SKM-1 treated with dmso at 0.1 percent for 144 hours (cell line): ENCODE measurements around the gene EDDM3A.
"Not testable (repeated sequence)": the region's sequence is repeated elsewhere in the genome, so short reads cannot be mapped to it uniquely, and the experiment has no call there.

ENCODE experiments used
- DNase-seq: peaks from one replicate; lab custom pipeline; 2025; ENCODE audit not compliant: unreplicated experiment; lab: John Stamatoyannopoulos, UW

Gene EDDM3A, protein sequence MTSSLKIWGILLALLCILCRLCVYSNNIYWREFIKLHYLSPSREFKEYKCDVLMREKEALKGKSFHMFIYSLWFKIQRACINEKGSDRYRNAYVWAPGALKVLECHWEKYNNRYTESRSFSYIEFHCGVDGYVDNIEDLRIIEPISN

DNA sequence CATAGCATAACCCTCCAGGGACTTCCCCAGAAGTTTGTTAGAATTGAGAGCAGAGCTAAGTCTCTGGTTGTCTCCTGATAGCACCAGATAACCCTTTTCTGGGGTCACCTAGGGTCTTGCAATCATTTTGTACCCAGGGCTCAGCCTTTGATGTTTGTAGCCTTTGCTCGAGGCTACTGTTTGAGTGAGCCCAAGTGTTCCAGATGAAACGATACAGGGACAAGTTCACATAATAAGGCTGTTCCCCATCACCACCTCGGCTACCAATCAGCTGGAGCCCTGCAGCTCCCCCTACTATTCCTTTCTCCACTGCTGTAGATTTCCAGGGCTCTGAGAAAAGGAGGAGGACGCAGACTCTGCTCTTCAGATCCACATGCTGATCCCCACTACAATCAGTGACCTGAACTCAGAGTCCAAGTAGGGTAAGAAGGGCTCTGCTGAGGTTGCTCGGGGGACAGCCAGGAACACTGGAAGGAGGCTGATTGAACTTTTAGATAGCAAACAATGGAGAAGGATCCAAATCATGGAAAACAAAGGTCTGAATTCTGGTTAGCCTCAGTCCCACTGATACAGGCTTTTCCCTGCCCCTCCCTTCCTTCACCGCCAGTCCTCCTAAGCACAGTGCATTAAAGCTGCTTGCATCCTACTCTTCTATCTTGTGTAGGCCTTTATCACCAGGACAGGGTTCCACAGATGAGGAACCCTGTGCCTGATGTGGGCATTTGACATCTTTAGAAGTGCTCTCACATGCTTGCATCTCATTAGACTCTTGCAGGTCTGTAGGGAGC is at the start of gene EDDM3A:
EDDM3A (plus strand) TSS at position 317 of the 788 bp plus-strand sequence. CDS start 1,694 bp downstream, outside the sequence.
- DNase-seq, result no peak

DNA sequence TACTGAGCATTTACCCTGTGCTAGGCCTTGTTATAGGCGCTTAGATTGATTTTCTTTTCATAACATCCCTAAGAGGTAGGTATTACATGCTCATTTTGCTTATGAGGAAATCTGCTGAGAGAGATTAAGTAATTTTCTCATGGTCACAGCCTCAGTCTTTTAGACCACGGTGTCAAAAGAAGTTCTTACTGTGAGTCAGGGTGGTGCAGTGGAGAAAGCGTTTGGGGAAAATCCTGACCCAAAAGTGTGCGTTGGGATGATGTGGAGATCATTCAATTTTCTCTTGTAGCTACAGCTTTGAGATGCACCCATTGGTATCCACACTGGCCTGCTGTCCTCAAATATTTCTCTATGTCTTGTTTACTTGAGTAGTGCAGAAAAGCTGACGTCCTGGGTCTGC is 48.9 kb upstream of the EDDM3A start:
- DNase-seq, result no peak

DNA sequence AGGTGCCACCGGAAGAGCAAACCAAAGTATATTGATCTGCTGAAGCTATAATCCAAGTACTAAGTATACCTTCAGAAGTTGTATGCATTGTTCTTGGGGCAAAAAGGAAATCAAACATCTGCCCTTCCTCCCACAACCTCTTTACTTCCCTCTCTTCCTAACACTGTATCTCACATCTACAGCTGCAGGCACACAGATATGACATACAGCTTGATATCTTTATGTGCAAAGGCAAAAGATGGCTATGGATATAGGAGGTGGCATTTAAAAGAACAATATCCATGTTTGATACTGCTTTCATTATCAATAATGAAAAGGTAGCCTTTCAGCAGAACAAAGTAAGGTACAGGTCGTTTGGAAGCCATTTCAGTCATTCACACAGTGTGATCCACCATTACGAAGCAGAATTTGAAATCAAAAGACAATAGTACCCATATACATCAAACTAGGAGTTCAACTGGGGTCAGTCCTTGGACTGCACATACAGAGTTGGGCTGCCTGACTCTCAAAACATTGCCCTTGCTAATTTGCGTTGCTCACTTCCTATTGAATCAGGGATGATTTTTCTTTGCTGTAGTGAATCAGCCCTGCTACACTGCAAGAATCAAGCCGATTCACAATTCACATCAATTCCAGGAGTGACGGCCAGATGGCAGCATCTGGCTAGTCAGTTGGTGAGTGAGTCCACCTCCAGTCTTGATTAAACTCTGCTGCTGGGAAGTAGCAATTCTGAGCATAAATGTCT is 48.2 kb upstream of the EDDM3A start:
- peak; percentile 36 for DNase-seq

DNA sequence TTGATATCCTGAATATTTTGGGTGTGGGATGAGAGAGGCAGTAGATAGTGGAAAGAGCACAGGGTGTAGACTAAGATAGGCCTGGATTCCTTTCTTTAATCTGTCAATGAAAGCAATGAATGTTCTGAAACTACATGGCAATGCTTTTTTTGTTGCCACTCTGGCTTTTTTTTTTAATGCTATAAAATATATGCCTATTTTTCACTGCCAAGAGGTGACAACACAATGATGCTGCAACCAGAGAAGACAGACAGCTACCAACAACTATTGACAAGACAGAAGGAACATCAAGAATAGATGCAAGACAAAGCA is 47.7 kb upstream of the EDDM3A start:
- no peak for DNase-seq

DNA sequence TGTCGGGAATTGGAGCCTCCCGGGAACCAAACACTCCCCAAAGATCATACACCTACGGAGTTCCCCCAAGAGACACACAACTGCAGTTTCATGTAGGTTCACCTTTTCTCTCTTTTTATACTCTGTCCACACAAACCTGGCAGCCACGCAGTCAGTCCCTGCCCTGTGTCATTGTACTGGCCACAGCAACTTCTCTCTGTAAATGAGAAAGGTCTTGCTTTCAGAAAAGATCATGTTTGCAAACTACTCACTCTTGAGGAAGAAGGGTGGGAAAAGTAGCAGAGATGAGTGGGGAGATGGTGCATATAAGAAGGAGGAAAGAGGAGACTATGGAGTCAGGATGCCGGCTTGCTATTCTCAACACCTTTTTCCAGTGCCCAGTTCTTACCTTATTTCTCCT is 46.8 kb upstream of the EDDM3A start:
- no peak for DNase-seq

DNA sequence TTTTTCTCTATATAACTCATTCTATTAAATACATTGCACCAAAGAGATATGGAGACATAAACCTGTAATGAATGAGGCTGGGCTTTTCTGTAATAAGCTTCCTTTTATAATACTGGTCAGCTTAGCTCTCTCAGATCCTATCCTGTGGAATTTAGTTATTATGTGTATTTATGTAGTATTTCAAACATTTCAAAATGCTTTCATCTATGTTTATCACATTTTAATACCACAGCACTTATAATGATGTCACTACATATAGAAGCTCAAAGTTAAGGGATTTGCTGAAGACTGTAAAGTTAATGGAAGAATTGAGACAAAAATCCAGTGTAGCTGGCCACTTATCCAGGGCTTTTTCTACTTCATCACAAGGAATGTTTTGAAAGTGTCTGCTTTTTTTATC is 45.8 kb upstream of the EDDM3A start:
- no peak for DNase-seq

DNA sequence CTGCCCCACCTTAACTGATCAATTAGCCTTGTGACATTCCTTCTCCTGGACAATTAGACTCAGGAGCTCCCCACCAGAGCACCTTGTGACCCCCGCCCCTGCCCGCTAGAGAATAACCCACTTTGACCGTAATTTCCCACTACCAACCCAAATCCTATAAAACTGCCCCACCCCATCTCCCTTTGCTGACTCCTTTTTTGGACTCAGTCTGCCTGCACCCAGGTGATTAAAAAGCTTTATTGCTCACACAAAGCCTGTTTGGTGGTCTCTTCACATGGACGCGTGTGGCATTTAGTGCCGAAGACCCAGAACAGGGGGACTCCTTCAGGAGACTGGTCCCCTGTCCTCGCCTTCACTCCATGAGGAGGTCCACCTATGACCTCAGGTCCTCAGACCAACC is 44.7 kb upstream of the EDDM3A start:
- DNase-seq, result not testable (repeated sequence)

DNA sequence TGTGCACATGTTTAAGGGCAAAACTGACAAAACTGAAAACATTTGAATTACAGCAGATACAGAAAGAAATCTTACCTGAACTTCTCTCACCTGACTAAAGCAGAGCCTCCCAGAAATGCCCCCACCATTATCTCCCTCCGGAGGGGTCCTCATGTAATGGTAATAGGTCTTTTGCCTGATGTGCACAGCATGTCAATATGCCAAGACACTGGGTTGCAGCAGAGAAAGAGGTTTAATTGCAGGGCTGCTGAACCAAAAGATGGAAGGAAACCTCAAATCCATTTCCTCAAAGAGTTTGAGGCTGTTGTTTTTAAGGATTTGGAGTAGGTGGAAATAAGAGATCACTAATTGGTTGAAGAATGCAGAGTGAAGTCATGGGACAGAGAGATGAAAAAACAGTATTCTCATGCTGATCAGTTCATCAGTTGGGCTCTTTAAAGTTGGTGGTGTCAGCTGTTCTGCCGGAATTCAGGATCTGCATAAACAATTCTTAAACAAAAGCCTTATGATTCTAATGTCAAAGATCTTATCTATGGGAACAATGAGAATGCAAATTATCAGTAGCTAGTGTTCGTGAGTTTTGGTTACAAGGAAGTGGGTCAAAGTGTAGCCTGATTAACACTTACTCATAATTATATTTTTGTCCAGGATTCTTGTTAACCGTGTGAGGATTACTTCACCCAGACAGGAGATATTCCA is 38.9 kb upstream of the EDDM3A start:
- DNase-seq, result no peak

DNA sequence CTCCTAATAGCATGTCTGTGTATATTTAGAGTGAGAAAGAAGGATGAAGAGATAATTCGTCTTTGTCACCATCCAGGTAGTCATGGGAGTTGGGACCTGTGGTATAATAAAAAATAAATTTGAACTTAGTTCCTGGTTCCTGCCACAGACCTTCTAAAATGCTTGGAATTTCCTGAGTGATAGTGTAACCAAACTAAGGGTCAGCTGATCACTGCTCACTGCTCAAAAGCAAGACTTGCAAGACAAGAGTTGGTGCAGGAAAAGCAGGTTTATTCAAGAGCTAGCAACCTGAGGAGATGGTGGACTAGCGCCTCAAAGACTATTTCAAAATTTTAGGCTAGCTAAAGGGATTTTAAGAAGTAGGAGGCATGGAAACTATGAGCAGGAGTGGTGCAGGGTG is 38.1 kb upstream of the EDDM3A start:
- DNase-seq, result no peak

DNA sequence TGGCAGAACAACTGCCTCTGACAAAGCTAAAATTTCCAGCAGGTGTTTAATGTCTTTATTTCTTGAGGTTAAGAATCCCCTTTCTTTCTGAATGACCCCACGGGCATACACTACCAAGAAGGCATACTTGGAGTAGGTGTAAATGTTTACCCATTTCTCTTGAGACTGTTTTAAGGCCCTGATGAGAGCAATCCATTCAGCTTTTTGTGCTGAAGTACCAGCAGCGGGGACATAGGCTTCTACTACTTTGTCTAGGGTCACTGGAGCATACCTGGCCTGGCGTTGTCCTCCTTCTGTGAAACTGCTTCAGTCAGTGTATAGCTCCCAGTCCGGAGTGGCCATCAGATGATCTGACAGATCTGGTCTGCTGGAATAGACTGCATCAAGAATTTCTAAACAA is 34.4 kb upstream of the EDDM3A start:
- no peak for DNase-seq

DNA sequence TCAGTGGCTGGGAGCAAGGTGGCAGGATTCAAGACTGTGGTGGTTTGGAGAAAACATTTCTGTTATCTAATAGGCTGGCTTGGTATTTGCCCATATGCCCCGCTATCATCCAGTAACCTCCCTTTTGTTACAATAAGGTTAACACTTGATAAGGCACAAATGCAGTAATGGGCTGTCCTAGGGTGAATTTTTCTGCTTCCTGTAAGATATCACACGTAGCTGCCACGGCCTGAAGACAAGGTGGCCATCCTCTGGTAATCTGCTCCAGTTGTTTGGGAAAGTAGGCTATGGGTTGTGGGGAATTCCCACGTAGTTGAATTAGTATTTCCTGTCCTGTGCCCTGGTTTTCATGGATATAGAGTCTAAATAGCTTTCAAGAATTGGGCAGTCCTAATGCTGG is 34.0 kb upstream of the EDDM3A start:
- no peak for DNase-seq

DNA sequence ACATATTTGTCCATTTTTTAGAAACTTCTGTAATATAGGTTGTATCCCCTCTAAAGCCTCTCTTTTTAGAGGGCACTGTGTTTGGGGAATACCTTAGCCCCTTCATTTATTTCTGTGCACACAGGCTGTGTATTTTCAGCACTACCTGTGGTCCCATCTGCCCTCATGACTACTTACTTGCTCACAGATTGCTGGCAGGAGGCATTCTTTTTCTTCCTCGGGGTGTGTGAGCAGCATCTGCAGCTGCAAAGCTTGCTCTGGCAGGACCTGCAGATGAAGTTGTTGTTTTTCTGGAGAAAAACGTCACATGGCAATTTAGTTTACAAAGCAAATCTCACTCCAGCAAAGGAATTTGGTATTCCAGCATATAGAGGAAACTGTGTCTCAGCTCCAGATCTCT is 32.8 kb upstream of the EDDM3A start:
- DNase-seq, result no peak

DNA sequence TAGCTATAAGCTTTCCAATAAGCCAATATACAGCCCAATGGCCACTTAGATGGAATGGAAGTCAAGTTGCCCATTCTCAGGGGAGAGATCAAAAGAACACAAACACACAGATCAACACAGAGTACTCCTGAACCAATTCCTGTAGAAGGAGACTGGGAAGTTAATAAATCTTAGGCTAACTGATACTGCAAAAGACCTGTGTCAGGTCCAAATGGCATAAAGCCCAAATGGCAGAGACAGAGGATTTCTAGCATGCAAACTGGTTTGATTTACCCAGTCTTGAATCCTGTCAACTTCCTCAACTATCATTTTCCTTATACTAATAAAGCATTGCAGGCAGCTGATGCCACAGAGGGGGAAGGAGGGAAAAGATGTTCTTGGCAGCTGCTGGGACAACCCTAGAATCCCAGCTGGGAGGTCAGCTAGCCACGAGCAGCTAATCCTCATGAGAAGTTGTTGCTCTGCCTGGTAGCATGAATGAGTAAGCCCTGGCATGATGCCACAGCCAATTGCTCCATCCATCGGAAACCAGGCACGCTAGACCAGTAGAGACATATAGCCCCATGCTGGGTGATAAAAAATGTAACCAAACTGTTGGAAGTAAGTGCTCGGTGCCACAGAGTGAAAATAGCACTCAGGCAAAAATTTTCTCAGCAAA is 31.0 kb upstream of the EDDM3A start:
- DNase-seq, result no peak

DNA sequence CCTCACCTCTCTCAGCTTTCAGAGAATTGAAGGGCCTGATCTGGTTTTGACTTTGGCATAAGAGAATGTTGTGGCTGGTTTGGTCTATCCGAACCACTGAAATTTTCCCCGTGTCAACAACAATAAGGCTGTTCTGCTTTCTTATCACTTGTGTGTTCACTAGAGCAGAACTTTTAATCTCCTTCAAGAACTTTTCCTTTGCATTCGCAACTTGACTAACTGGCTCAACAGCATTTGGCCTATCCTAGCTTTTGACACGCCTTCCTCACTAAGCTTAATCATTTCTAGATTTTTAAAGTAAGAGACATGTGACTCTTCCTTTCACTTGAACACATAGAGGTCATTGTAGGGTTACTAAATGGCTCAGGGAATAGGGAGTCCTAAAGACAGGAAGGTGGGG is 25.9 kb upstream of the EDDM3A start:
- DNase-seq, result no peak

DNA sequence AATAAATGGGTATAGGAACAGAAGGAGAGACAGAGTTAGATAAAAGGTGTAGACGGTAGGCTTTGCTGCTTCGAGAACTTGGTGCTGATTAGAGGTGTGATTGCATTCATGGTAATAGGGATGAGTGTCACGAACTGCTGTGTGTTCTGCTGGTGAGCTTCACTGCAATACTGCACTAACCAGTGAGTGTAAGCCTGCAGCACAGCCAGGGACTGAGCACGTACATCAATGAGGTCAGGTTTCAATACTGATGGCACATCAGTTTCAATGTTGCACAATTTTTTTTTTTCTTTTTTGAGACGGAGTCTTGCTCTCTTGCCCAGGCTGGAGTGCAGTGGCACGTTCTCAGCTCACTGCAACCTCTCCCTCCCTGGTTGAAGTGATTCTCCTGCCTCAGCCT is 24.9 kb upstream of the EDDM3A start:
- DNase-seq, result no peak

DNA sequence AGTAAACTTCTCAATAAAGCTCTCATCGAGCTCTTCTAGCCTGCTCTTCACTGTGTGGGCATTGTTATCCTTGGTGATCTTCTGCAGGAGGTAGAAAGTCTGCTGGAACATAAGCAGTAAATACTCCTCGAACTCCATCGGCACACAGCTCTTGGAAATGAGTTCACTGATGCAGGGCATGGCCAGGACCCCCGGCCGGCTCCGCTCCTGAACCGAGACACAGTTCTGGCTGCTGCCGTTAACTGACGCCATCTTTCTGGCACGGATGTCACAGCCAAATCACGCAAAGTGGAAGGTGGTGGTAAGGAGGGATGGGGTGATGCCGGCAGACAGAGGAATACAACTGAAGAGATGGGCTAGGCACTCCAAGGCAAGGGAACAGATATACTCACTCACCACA is 23.7 kb upstream of the EDDM3A start:
- no peak for DNase-seq

DNA sequence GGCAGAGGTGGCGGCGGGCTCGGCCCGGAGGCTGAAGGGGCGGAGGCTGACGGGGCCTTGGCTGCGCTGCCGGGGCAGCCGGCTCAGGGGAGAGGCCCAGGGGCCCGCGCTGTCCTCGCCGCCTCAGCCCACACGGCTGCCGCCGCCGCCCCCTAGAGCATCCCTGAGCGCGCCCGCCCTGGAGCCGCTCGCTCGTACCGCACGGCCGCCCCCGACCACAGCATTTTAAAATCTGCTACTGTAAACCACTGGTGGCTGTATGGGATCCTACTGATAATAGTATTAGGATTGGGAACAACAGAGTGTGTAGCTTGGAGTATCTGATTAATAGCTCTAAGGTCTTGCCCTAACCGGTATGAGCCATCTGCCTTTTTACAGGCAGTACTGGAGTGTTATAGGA is 22.2 kb upstream of the EDDM3A start:
- DNase-seq, result no peak

DNA sequence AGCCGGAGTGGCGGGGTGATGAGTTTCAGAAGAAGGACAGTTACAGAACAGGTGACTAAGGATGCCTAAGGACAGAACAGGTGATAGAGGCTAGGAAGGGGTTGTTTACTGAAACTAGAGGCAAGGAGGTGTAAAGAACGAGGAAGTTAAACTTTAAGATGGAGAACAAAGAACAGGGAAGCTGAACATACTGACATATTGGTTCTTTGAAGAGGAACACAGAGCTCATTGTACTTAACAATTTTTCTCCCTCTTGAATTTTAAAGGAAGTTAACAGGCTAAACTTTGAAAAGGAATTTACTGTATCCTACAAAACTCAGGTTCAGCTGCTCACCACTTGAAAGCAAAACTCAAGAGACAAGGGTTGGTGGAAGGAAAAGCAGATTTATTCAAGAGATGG is 19.6 kb upstream of the EDDM3A start:
- DNase-seq, result not testable (repeated sequence)

DNA sequence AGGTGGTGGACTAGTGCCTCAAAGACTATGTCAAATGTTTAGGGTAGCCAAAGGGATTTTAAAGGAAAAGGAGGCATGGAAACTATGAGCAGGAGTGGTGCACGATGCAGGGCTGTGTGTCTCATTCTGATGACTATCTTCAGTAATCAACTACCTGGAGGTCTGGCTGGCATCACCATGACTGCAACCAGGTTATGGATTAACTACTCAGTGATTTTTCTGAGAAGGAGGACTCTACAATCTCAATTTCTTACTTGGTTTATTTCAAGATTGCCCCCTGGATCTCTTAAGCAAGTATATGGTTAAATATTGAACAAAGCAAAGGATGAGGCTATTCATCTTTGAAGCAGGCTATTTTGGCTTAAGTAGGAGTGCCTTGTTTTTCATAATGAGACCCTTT is 19.2 kb upstream of the EDDM3A start:
- DNase-seq, result no peak

DNA sequence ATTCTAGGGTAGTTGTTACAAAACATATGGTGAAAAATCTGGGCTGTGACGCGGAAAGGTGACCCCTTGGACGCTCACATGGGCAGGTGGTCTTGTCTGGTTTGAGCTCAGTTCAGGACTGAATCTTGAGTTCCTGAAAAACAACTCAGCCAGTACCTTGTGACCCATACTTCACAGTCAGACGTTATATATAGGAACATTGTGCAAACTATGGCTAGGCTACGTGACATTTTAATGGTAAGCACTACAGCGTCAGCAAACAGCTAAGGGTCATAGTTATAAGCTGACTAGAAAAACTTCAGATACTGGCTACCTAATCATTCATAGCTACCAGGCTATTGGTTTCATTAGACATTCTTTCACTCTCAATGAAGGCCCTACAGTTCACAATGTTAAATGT is 14.8 kb upstream of the EDDM3A start:
- DNase-seq, result no peak

DNA sequence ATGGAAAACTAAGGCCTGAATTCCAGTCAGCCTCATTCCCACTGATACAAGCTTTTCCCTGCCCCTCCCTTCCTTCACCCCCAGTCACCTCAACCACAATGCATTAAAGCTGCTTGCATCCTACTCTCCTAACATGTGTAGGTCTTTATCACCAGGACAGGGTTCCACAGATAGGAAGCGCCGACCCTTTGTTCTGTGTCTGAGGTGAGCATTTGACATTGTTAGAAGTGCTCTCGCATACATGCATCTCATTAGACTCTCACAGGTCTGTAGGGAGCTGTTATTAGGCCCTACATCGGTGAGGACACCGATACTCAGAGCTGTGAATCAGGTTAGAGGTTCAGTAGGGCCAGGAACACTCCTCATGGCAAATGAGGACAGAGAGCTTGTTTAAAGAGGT is 13.2 kb upstream of the EDDM3A start:
- no peak for DNase-seq
